Caki2 (cell line): ENCODE measurements around the gene COIL. TPM values are rescaled to one million over a fixed set of nuclear protein-coding genes. Genes with fewer than 3 reads are reported as not detected.
"Not testable (repeated sequence)": the region's sequence is repeated elsewhere in the genome, so short reads cannot be mapped to it uniquely, and the experiment has no call there.

Experiments used
- DNase-seq: peaks from one replicate; pipeline ENCODE4 v3.0.0-alpha.2; 2015; ENCODE audit warnings: low read depth
- in situ Hi-C: cut with HindIII; loops from 2 replicates; pipeline ENCODE4 v1.10.0; 2016; ENCODE audit warnings: low sequenced_read_pairs, low pct_unique_long_range_greater_than_20kb, mixed read lengths
- total RNA-seq: library from RNA; depleted of rRNA; stranded (reverse); fragments of >200 nt; shearing (Covaris generic); gene quantifications from 2 replicates; pipeline ENCODE4 v1.2.3, GENCODE V29; 2014; ENCODE audit warnings: low replicate concordance

Gene COIL
- total RNA-seq, 1 experiment from 2014 or later: 9.5 TPM

DNA sequence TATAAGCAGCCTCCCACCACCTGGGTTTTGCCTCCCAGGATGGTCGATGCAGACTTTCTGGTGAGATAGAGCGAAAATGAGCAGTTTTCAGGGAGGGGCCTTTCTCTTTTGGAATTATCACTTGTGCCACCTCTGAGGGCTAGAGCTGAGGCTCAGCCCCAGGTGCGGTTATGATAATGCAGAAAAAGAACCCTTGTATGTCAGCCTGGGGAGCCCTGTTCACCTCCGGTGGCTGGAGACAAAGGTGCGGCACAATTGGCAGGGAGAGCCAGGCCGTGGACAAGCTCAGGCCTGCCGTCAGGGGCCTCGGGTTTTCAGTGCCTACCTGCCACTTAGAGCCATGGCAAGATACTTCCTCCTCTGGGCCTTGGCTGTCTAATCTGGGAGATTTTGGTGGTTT, 21.5 kb upstream of the COIL start:
- in situ Hi-C loops: no loop called here

DNA sequence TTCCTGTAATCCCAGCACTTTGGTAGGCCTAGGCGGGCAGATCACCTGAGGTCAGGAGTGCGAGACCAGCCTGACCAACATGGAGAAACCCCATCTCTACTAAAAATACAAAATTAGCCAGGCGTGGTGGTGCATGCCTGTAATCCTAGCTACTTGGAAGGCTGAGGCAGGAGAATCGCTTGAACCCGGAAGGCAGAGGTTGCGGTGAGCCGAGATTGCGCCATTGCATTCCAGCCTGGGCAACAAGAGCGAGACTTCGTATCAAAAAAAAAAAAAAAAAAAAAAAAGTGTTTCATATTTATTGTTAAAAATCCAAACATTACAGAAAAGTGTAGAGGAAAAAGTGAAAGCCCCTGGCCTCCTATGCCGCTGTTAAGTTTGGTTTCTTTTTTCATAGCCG, 19.7 kb upstream of the COIL start:
- in situ Hi-C loops, DNase-seq: not testable (repeated sequence)

More for the DNA sequence above, 21.5 kb upstream of the COIL start:
- no peak for DNase-seq

DNA sequence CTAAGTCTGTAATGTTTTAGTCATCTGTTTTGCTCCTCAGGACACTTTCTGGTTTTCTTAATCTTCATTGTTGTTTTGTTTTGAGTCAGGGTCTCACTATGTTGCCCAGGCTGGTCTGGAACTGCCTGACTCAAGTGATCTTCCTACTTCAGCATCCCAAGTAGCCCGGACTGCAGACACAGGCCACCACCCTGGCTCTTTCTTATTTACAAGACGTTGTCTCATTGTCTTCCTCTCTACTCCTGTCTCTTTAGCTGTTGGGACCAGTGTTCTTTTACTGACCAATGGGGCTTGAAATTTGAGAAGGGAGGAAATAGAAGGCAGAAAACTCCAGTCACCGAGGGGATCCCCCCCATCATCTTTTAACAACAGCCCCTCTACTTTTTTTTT, 18.2 kb upstream of the COIL start:
- in situ Hi-C loops: no loop called here
- DNase-seq: no peak

DNA sequence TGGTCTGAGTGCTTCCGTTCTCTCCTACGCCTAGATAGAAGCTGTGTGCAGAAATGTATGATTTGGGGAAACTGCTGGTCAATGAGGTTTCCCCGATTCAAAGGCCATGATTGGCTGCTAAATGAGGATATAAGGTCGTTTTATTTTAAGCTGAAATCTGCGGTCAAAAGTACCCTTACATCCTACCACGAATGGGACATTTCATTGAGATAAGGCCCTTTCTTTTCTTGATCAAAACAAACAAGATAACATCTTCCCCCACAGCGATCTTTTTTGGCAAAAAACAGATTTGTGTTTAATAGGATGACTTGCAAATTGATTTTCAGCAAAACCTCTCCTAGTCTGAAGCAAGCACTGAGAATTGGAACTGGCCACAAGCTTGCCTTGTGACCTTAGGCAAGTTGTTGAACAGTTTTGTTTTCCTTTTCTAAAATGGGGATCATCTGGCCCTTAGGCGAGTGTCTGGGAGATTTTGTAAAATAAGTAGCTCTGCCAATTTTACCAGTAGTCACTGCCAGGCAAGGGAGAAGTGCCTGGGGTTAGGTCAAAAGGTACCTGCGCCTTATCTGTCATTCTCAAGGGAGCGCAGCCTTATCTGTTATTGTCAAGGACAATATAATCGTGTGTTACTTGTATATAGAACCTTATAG, 17.7 kb upstream of the COIL start:
- in situ Hi-C loops: no loop called here
- DNase-seq: no peak

DNA sequence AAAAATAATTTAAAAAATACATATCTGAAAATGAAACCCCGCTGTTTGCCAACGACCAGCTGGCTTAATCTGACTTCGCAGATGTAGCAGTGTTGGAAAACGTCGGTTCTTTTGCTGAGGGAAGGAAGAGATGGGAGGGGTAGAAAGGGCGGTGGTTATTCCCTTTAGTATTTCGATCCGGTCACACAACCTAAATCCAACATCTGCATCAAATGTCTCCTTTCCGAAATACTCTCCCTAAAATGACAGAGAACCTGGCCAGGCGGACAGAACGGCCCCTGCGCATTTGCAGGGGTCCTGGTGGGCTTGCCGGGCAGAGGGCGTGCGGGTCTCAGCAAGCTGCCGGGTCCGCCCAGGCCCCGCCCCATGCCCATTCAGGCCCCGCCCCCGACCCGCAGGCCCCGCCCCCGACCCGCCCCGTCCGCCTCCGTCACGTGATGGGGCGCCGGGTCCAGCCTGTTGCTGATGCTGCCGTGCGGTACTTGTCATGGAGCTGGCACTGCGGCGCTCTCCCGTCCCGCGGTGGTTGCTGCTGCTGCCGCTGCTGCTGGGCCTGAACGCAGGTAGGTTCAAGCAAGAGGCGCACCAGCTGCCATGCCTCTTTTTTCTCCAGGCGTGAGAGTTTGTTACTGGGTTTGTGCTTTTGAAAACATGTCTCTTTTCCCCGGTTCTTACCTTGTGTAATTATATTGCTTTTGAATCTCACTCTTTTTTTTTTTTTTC, 17.0 kb upstream of the COIL start, which contains the start of gene SCPEP1:
TSS of gene SCPEP1 (plus strand) at position 459 of the 723 bp plus-strand sequence. CDS start at position 488, 29 bp downstream.
- in situ Hi-C loops: no loop called here
- DNase-seq: peak; percentile 61

DNA sequence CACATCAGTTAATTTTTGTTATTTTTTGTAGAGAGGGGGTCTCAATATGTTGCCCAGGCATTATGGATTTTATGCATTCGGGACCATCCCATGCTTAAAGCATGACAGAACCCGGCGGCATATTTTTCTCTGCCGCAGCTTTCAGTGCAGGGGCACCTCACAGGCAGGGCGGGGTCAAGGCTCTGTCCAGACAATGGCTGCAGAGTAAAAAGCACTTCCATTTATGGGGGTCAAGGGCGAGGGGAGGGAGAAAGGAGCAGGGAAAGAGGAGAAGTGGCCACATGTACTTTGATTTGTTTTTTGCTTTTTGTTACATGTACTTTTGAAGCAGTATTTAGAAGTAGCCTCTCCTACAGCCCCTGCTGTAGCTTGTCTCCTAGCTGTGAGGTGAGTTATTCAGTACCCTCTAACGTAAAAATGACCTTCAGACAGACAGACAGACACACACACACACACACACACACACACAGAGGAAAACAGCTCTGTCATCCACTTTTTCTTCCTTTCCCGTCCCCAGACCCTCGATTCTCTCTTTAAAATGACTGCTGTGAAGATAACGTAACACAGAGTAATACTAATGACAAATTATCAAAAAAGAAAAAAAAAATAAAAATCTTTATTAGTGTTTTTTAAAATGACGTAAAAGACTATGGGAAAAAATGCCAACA, 16.2 kb upstream of the COIL start:
- no peak for DNase-seq
- in situ Hi-C loops: no loop called here

DNA sequence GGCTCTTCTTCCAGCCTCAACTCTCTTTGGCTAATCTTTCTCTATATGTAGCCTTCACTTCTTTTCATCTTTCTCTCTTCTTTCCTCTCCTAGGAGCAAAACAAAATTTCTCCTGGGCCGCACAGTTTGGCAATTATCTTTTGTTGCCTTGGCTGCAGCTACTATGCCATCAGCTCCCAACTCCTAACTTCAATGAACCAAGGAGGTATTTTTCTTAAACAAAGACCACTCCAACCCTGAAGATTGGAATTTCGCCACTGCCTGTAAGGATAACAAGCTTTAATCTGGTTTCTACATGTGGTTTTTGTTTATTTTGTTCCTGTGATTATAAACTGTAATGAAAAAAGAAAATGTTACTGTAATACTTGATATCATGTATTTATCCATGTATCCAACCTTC, 14.8 kb upstream of the COIL start:
- in situ Hi-C loops: no loop called here
- no peak for DNase-seq

DNA sequence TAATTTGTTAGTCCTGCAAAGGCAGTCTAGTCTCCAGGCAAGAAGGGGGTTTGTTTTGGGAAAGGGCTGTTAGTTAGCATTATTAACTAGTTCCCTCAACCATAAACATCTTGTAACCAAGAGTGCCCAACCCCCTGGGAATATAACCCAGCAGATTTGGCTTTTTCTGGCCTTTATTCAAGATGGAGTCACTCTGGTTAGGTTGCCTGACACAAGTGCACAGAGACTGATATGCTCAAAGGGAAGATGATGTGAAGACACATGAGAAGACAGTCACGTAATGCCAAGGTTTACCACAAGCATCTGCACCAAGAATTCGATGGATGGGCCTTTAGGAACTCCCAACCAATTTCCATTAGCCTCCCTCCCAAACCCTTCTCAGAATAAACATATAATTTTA, 13.2 kb upstream of the COIL start:
- in situ Hi-C loops: no loop called here

DNA sequence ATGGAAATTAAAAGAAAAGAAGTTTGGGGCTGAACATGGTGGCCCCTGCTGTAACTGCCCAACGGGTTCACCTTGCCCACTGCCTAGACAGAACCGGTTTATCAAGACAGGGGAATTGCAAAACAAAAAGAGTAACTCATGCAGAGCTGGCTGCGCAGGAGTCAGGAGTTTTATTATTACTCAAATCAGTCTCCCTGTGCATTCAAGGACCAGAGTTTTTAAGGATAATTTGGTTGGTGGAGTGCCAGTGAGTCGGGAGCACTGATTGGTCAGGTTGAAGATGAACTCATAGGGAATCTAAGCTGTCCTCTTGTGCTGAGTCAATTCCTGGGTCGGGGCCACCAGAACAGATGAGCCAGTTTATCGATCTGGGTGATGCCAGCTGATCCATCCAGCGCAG, 12.7 kb upstream of the COIL start:
- in situ Hi-C loops: no loop called here
- DNase-seq: no peak

More for the DNA sequence above, 13.2 kb upstream of the COIL start:
- no peak for DNase-seq

DNA sequence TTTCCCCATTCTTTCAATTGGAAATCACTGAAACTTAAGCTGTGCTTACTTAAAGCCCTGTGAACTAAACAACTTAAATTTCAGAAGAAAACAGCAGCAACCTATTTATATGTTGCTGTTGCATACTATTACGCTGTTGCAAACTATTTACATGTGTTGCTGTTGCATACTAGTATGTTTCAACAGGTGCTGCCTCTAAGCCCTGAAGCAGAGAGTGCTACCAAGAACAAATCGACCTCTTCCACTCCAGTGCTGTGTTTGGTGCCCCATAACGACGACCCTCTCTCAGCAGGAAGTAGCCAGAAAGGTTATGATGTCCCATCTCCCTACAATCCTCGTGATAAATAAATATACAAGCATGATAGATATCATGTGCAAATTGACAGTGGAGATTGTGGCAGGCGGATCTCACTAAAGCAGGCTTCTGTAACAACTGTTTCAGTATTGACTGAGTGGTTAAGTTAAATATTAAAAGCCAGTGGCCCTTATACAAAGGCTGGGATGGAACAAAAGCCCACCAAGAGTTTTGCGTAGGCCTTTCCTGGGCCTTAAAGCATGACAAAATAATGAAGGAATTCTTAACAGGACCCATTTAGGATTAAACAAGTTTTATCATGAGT, 11.4 kb upstream of the COIL start:
- in situ Hi-C loops: no loop called here

DNA sequence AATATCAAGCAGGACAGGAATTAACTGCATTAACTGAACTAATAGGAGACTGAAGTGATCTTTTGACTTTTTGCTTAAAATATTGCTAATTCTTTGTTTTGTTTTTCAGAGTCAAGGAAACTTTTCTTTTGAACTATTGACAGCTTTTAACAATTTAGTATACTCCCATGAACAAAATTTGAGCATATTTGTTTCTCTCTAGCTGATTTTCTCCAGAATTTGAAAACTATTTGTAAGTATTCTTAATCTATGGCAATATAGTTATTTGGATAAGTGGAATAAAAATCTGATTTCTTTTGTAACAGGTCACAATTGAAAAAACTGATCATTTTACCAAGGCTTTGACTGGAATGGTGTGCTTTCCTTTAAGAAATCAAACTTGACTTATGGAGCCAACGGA, 10.1 kb upstream of the COIL start:
- in situ Hi-C loops: no loop called here
- DNase-seq: no peak

More for the DNA sequence above, 11.4 kb upstream of the COIL start:
- DNase-seq: no peak

DNA sequence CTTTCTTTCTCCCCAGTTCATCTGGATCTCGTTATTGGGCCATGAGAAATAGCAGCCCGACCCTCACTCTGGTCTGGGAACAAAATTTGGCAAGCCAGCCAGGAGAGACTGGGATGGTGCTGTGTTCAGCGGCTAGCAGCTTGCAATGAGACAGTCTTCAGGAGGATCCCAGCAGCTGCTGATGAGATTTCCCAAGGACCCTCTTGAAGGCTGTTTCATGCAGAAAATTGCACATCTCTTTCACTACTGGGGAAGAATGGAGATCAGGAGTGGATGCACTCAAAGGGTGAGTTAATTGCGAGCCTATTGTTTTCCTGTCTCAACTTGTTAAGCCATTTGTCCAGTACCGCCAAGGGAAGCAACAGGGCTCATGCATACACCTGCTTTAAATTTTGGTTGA, 5.5 kb upstream of the COIL start:
- no peak for DNase-seq
- in situ Hi-C loops: no loop called here

DNA sequence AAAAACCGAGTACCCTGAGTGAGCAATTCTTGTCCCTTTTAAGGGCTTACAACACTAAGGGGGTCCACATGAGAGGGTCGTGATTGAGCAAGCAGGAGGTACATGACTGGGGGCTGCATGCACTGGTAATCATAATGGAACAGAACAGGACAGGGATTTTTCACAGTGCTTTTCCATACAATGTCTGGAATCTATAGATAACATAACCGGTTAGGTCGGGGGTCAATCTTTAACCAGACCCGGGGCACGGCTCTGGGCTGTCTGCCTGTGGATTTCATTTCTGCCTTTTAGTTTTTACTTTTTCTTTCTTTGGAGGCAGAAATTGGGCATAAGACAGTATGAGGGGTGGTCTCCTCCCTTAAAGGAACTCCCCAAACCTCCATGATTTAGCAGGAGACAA, 4.8 kb upstream of the COIL start:
- in situ Hi-C loops, DNase-seq: not testable (repeated sequence)

DNA sequence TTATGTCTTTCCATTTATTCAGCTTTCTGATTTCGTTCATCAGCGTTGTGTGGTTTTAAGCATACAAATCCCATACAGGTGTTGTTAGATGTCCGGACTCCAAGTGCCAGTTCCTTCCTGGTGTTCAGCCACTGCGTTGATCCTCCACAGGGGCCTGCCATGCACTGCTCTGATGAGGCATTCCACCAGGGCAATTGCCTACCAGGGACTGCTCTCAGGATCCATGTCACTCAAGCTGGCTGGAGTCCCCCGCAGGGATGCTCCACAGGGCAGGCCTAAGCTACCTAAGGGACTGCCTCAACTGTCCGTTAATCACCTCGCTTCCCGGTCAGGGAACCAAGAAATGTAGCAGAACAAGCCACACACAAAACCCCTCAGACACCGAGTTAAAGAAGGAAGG, 4.4 kb upstream of the COIL start:
- in situ Hi-C loops, DNase-seq: not testable (repeated sequence)

DNA sequence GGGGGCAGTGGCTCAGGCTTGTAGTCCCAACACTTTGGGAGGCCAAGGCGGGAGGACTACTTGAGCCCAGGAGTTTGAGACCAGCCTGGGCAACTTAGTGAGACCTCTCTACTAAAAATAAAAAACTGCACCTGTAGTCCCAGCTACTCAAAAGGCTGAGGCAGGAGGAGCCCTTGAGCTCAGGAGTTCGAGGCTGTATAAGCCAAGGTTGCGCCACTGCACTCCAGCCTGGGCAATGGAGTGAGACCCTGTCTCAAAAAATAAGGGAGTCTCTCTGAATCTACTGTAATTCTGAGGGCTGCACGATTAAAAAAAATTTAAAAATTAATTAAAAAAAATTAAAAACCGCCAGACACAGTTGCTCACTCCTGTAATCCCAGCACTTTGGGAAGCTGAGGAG, 3.9 kb downstream of the COIL start:
- in situ Hi-C loops: no loop called here
- DNase-seq: no peak

DNA sequence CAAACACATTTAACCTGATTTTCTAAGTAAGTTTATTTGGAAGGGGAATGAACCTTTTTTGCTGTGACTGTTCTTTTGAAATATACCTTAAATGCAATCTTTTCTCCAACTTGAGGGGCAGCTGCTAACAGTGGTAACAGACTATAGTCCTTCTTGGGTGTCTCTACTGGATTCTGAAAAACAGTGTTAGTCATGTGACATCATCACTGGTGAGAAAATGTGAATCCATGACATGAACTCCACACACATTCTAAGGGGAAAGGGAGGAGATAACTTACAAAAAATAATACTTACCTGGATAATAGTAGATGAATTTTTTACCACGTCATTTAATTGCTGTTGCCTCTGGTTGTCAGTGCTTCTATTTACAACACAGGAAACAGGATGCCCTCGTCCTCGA, 11.3 kb downstream of the COIL start:
- in situ Hi-C loops: no loop called here
- DNase-seq: no peak

DNA sequence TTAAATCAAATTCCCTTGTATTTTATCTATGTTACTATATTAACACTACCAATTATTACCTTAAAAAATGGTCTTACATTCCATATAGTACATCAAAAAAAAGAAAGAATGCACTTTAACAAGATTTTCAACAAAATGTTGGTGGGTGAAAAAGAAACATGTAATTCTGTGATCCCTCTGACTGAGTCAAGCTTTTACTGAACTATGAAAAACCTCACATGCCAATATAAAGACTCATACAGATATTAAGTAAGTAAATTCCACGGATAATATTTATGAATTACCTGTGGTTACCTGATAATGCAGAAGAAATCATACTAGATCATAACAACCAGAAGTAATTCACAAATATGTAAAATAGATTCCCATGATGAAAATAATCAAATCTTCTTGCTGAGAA, 12.4 kb downstream of the COIL start:
- in situ Hi-C loops: no loop called here

DNA sequence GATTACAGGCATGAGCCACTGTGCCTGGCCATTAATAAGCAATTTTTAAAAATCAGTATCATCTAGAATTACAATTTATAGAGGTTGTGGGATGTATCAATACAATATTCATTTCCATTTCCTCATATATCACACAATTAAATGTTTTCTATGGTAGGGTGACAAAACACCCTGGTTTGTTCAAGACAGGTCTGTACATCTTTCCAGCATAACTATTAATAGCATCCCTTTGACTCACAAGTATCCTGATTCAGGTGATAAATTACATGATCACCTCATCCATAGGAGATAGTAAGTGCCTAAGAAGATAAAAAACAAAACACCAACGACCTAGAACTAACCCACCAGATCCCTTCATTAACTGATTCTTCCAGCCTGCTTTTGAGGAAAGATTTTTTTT, 13.1 kb downstream of the COIL start:
- in situ Hi-C loops: no loop called here
- DNase-seq: no peak

More for the DNA sequence above, 12.4 kb downstream of the COIL start:
- DNase-seq: no peak

DNA sequence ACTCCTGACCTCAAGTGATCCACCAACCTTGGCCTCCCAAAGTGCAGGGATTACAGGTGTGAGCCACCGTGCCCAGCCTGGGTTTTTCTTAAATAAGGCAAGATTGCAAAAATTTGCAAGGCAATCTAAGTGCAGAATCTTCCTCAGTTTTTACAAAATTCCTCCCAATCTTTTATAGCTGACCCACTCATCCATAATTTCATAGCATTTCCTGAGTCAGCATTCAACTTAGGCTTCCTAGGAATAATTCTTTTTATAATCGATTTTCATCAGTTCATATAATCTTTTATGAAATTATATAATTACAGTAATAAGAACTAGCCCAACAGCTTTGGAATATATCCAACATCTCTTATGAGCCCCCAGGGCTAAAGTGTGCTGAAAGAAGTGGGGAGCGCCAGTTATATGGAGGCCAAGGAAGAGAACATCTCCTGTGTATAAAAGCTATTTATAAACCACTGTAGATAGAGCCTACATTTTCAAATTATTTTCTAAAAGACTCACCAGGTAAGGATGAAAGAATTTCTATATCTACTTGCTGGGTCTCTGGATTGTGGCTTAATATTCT, 14.8 kb downstream of the COIL start:
- in situ Hi-C loops: no loop called here
- DNase-seq: no peak
